ENCODE measurements around the gene SLC25A38.

- TF ChIP-seq CTCF (IDR thresholded peaks at IDR 0.05) = no peak
- TF ChIP-seq POLR2A (IDR thresholded peaks at IDR 0.05) = no peak
Measured at GRCh38 chr3:39408493-39409372, 25.6 kb downstream of the SLC25A38 start.
